ENCODE measurements around the gene RFTN1. TPM values are rescaled to one million over a fixed set of nuclear protein-coding genes. Genes with fewer than 3 reads are reported as not detected.

RFTN1 gene
- total RNA-seq, 1 donor from 2014 or later = 84.1 TPM

DNA sequence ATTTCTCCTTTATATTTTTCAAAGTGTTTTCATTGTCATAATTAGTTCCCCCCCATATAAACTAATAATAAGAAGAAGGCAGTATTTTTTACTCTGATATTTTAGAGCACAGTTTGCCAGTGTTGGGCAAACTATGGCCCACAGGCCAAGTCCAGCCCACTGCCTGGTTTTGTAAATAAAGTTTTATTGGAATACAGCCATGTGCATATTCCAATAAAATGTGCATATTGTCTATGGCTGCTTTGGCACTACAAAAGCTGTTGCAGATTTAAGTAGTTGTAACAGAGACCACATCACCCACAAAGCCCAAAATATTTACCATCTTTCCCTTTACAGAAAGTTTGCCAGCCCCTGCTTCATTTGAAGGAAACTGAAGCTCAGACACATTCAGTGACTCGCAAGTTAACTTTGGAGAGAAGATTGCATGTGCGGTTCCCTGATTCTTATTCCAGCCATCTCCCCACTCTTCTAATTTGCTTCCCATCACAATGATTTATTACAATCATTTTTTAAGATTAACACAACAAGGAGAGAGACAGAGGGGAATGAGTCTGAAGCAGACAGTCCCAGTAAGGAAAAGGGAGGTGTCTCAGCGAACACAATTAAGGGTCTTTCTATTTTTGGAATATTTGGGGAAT lies 48.9 kb downstream of the RFTN1 start:
- no peaks in the 10 kb centered on the region for H3K27me3 Mint-ChIP-seq (ENCODE audit: unreplicated experiment)
- peaks cover 9% of the 10 kb centered on the region for H3K9me3 Mint-ChIP-seq (ENCODE audit: unreplicated experiment)
- H3K27ac Mint-ChIP-seq (ENCODE audit: unreplicated experiment) = no peak overlapping the region
- peaks cover 30% of the 10 kb centered on the region for H3K36me3 Mint-ChIP-seq (ENCODE audit: unreplicated experiment)
- H3K4me3 Mint-ChIP-seq (ENCODE audit: unreplicated experiment) = no peak overlapping the region
- DNase-seq (ENCODE audit: extremely low spot score, unreplicated experiment) = no peak
- peaks cover 32% of the 10 kb centered on the region for H3K4me1 Mint-ChIP-seq (ENCODE audit: unreplicated experiment)
- TF ChIP-seq, protein P1, sequence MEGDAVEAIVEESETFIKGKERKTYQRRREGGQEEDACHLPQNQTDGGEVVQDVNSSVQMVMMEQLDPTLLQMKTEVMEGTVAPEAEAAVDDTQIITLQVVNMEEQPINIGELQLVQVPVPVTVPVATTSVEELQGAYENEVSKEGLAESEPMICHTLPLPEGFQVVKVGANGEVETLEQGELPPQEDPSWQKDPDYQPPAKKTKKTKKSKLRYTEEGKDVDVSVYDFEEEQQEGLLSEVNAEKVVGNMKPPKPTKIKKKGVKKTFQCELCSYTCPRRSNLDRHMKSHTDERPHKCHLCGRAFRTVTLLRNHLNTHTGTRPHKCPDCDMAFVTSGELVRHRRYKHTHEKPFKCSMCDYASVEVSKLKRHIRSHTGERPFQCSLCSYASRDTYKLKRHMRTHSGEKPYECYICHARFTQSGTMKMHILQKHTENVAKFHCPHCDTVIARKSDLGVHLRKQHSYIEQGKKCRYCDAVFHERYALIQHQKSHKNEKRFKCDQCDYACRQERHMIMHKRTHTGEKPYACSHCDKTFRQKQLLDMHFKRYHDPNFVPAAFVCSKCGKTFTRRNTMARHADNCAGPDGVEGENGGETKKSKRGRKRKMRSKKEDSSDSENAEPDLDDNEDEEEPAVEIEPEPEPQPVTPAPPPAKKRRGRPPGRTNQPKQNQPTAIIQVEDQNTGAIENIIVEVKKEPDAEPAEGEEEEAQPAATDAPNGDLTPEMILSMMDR (IDR thresholded peaks at IDR 0.05) = no peak

DNA sequence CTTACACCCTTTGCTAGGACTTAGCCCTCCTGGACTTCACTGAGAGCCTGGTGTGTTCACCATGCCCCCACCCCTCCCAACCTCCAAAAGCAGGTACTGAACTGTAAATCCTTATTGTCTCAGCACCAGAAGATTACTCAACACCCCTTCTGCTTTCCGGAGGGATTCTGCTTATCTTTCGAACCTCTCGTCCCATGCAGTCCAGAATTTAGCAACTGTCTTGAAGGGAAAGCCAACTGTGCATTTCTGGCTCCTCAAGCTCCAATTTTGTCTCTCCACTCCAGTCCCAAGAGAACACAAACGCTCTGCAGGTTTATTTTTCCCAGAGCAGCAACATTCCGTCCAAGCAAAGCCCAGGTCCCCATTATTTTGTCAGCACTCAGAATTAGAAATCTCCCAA lies 49.6 kb downstream of the RFTN1 start:
- DNase-seq (ENCODE audit: extremely low spot score, unreplicated experiment) = no peak
- Mint-ChIP-seq H3K27ac (ENCODE audit: unreplicated experiment) (no peak overlapping the region), H3K27me3 (ENCODE audit: unreplicated experiment) (no peaks in the 10 kb centered on the region), H3K4me3 (ENCODE audit: unreplicated experiment) (no peak overlapping the region), H3K9me3 (ENCODE audit: unreplicated experiment) (peaks cover 9% of the 10 kb centered on the region), H3K36me3 (ENCODE audit: unreplicated experiment) (peaks cover 23% of the 10 kb centered on the region), H3K4me1 (ENCODE audit: unreplicated experiment) (peaks cover 27% of the 10 kb centered on the region)
- TF ChIP-seq, protein P1 (IDR thresholded peaks at IDR 0.05) = no peak

- DNase-seq (ENCODE audit: extremely low spot score, unreplicated experiment) = no peak
- Mint-ChIP-seq H3K4me3 (ENCODE audit: unreplicated experiment) (no peak overlapping the region), H3K27me3 (ENCODE audit: unreplicated experiment) (no peaks in the 10 kb centered on the region), H3K9me3 (ENCODE audit: unreplicated experiment) (peaks cover 9% of the 10 kb centered on the region), H3K27ac (ENCODE audit: unreplicated experiment) (no peak overlapping the region), H3K36me3 (ENCODE audit: unreplicated experiment) (peaks cover 23% of the 10 kb centered on the region), H3K4me1 (ENCODE audit: unreplicated experiment) (peaks cover 24% of the 10 kb centered on the region)
- TF ChIP-seq, protein P1 (IDR thresholded peaks at IDR 0.05) = no peak
Observed at GRCh38 chr3:16463119-16463518, 50.4 kb downstream of the RFTN1 start.

- Mint-ChIP-seq H3K27me3 (ENCODE audit: unreplicated experiment) (no peaks in the 10 kb centered on the region), H3K9me3 (ENCODE audit: unreplicated experiment) (peaks cover 9% of the 10 kb centered on the region), H3K4me1 (ENCODE audit: unreplicated experiment) (peaks cover 26% of the 10 kb centered on the region), H3K36me3 (ENCODE audit: unreplicated experiment) (peaks cover 25% of the 10 kb centered on the region), H3K4me3 (ENCODE audit: unreplicated experiment) (no peak overlapping the region), H3K27ac (ENCODE audit: unreplicated experiment) (no peak overlapping the region)
- no peak for DNase-seq (ENCODE audit: extremely low spot score, unreplicated experiment)
- TF ChIP-seq, protein P1 (IDR thresholded peaks at IDR 0.05) = no peak
Observed at GRCh38 chr3:16462679-16463078, 50.8 kb downstream of the RFTN1 start.

DNA sequence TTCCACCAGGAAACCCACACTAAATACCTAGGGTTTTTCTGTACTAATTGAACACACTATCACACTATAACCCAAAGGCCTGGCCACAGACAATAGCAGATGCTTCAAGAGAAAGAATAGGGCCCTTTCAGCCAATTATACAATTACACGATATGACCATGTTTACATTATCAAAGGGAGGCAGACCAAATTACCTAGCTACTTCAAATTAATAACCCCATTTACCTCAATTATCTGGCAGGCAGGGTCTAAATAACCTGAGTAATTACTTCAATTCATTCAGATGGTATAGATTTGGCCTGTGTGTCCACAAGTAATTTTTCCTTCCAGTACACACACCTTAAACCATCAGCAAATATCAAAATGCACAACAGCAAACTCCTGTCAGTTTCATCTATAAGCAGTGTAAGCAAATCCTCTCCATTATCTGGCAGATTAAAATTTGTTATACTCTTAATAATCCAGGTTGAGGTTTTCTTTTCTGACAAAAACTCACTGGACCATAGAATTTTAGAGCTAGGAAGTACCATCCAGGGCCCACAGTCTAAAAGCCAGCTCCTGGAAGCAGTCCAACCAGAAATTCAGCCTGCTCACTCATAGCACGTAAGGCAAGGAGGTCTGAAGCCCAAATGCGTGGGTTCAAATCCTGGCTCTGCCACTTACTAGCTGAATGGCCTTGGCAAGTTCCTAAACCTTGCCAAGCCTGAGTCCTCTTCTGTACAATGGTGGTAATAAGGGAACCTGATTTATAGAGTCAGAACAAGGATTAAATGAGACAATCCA lies 51.8 kb downstream of the RFTN1 start:
- H3K4me3 Mint-ChIP-seq (ENCODE audit: unreplicated experiment) = no peak overlapping the region
- H3K4me1 Mint-ChIP-seq (ENCODE audit: unreplicated experiment) = peaks cover 30% of the 10 kb centered on the region
- TF ChIP-seq, protein P1 (IDR thresholded peaks at IDR 0.05) = no peak
- no peak overlapping the region for H3K27ac Mint-ChIP-seq (ENCODE audit: unreplicated experiment)
- peaks cover 23% of the 10 kb centered on the region for H3K36me3 Mint-ChIP-seq (ENCODE audit: unreplicated experiment)
- peaks cover 9% of the 10 kb centered on the region for H3K9me3 Mint-ChIP-seq (ENCODE audit: unreplicated experiment)
- no peak for DNase-seq (ENCODE audit: extremely low spot score, unreplicated experiment)
- no peaks in the 10 kb centered on the region for H3K27me3 Mint-ChIP-seq (ENCODE audit: unreplicated experiment)

Data from osteocyte (in vitro differentiated cells).